Loucy (cell line): ENCODE measurements around the gene ATP1B2.

Experiments
- H2AFZ ChIP-seq: fragments of 200-600 bp; sonication (generic); 2 replicates; pipeline ENCODE4 v1.6.0; 2016; ENCODE audit warnings: antibody characterized with exemption, mild to moderate bottlenecking, low read length, moderate library complexity
- H3F3A ChIP-seq: fragments of 200-600 bp; 2 replicates; pipeline ENCODE4 v1.6.0; 2016; ENCODE audit warnings: antibody characterized with exemption, low read depth, mild to moderate bottlenecking
- H3K27me3 ChIP-seq: fragments of 200-600 bp; sonication (generic); 2 replicates; pipeline ENCODE4 v1.6.1; 2014; ENCODE audit warnings: low read length, mild to moderate bottlenecking; ENCODE audit not compliant: insufficient read depth, poor library complexity, severe bottlenecking
- H3K36me3 ChIP-seq: fragments of 200-600 bp; sonication (generic); 2 replicates; pipeline ENCODE4 v1.6.1; 2016; ENCODE audit warnings: low read length; ENCODE audit not compliant: insufficient read depth
- H3K4me1 ChIP-seq: fragments of 200-600 bp; sonication (generic); 2 replicates; pipeline ENCODE4 v1.5.1; 2014; ENCODE audit warnings: low read length, mild to moderate bottlenecking; ENCODE audit not compliant: insufficient read depth, poor library complexity, severe bottlenecking
- H3K4me2 ChIP-seq: fragments of 200-600 bp; sonication (generic); 2 replicates; pipeline ENCODE4 v1.6.0; 2014; ENCODE audit warnings: antibody characterized with exemption, low read length, low read depth, mild to moderate bottlenecking; ENCODE audit not compliant: poor library complexity, severe bottlenecking
- H3K4me3 ChIP-seq: fragments of 200-600 bp; sonication (generic); 2 replicates; pipeline ENCODE4 v1.5.1; 2014; ENCODE audit warnings: low read length, mild to moderate bottlenecking, mixed read lengths; ENCODE audit not compliant: poor library complexity, severe bottlenecking
- H3K79me2 ChIP-seq: fragments of 200-600 bp; sonication (generic); 2 replicates; pipeline ENCODE4 v1.6.1; 2014; ENCODE audit warnings: low read length; ENCODE audit not compliant: insufficient read depth
- H3K9ac ChIP-seq: fragments of 200-600 bp; sonication (generic); 2 replicates; pipeline ENCODE4 v1.6.0; 2014; ENCODE audit warnings: mild to moderate bottlenecking, low read depth, low read length, moderate library complexity; ENCODE audit not compliant: poor library complexity, severe bottlenecking
- H3K9me2 ChIP-seq: fragments of 200-600 bp; sonication (generic); replicated peaks from 2 replicates; pipeline ENCODE4 v1.6.1; 2016; ENCODE audit warnings: low read depth, low read length, mixed read lengths
- H3K9me3 ChIP-seq: fragments of 200-600 bp; sonication (generic); 2 replicates; pipeline ENCODE4 v1.6.1; 2014; ENCODE audit warnings: mild to moderate bottlenecking, antibody characterized with exemption, low read length, low read depth; ENCODE audit not compliant: insufficient read depth
- H4K20me1 ChIP-seq: fragments of 200-600 bp; sonication (generic); 2 replicates; pipeline ENCODE4 v1.6.0; 2014; ENCODE audit warnings: antibody characterized with exemption, low read length, mild to moderate bottlenecking; ENCODE audit not compliant: insufficient read depth, poor library complexity, severe bottlenecking
- CTCF ChIP-seq: fragments of 200-600 bp; sonication (generic); conservative IDR thresholded peaks from 2 replicates; pipeline ENCODE4 v1.5.1; 2014; ENCODE audit warnings: mild to moderate bottlenecking, antibody characterized with exemption, low read length
- EZH2phosphoT487 ChIP-seq: fragments of 200-600 bp; IDR thresholded peaks from 2 replicates; pipeline ENCODE4 v1.6.1; 2018; ENCODE audit warnings: antibody characterized with exemption, mild to moderate bottlenecking, moderate library complexity, borderline replicate concordance

ATP1B2 gene

GRCh38 chr17:7626956-7627249, 23.8 kb upstream of the ATP1B2 start:
- peak overlapping the region; percentile 87; the same call in 1 of the 2 replicates for H2AFZ ChIP-seq

GRCh38 chr17:7627250-7628121, 23.2 kb upstream of the ATP1B2 start, which contains the start of gene SAT2:
Gene SAT2, minus strand, starts transcription at chr17:7627821. Its CDS starts 186 bp downstream, at chr17:7627635.
- no peak for TF ChIP-seq CTCF
- no peak for TF ChIP-seq EZH2phosphoT487
- peak within 1 kb of the TSS; percentile 87 for H2AFZ ChIP-seq

More at GRCh38 chr17:7626956-7627249, 23.8 kb upstream of the ATP1B2 start:
- Histone ChIP-seq H3K4me1 (peaks cover 7% of the 10 kb centered on the region), H3K9me2 (no peaks in the 10 kb centered on the region), H3K36me3 (no peaks in the 10 kb centered on the region), H3K27me3 (no peaks in the 10 kb centered on the region), H3K9ac (peak overlapping the region; percentile 87), H3K9me3 (no peaks in the 10 kb centered on the region), H3K4me3 (peak overlapping the region; percentile 94), H3F3A (no peaks in the 10 kb centered on the region), H3K4me2 (peak overlapping the region; percentile 88), H4K20me1 (no peaks in the 10 kb centered on the region), H3K79me2 (peaks cover 7% of the 10 kb centered on the region; the same call in 1 of the 2 replicates)
- TF ChIP-seq CTCF (no peak), EZH2phosphoT487 (no peak)

GRCh38 chr17:7629939-7630571, 20.7 kb upstream of the ATP1B2 start, which contains the start of gene SHBG:
Gene SHBG, plus strand, starts transcription at chr17:7630135. Its CDS starts 38 bp downstream, at chr17:7630173.
- Histone ChIP-seq H3K4me3 (no peak within 1 kb of the TSS), H3K36me3 (no peaks in the 10 kb centered on the region), H3F3A (no peaks in the 10 kb centered on the region), H2AFZ (no peak within 1 kb of the TSS), H3K79me2 (peaks cover 7% of the 10 kb centered on the region; the same call in 1 of the 2 replicates), H3K4me2 (no peak within 1 kb of the TSS), H4K20me1 (no peaks in the 10 kb centered on the region), H3K9me2 (no peaks in the 10 kb centered on the region), H3K27me3 (no peaks in the 10 kb centered on the region), H3K9ac (no peak within 1 kb of the TSS), H3K4me1 (peaks cover 7% of the 10 kb centered on the region), H3K9me3 (no peaks in the 10 kb centered on the region)
- TF ChIP-seq EZH2phosphoT487: no peak

More at GRCh38 chr17:7627250-7628121, 23.2 kb upstream of the ATP1B2 start, which contains the start of gene SAT2:
- Histone ChIP-seq H3K4me3 (peak within 1 kb of the TSS; percentile 94), H3K9me3 (no peaks in the 10 kb centered on the region), H3K9me2 (no peaks in the 10 kb centered on the region), H3K4me2 (peak within 1 kb of the TSS; percentile 88), H3K79me2 (peaks cover 7% of the 10 kb centered on the region; the same call in 1 of the 2 replicates), H3F3A (no peaks in the 10 kb centered on the region), H3K36me3 (no peaks in the 10 kb centered on the region), H3K4me1 (peaks cover 7% of the 10 kb centered on the region), H3K27me3 (no peaks in the 10 kb centered on the region), H4K20me1 (no peaks in the 10 kb centered on the region), H3K9ac (peak within 1 kb of the TSS; percentile 87)
